ENCODE results near the gene RAB36. TPM values are rescaled to one million over a fixed set of nuclear protein-coding genes. Genes with fewer than 3 reads are reported as not detected.

Gene RAB36
- 0.51 and 0.77 TPM in 2 replicates for total RNA-seq

GRCh38 chr22:23144932-23145877, at the start of gene RAB36:
Gene RAB36, plus strand, starts transcription at chr22:23145477. Its CDS starts 1,140 bp downstream, at chr22:23146617.
- peak; percentile 95 to 98 for DNase-seq (ENCODE audit: low read depth in 2 of 2)

GRCh38 chr22:23095733-23096342, 49.4 kb upstream of the RAB36 start:
- no peak for DNase-seq (ENCODE audit: low read depth in 2 of 2)

GRCh38 chr22:23097412-23098229, 47.7 kb upstream of the RAB36 start:
- no peak for DNase-seq (ENCODE audit: low read depth in 2 of 2)

GRCh38 chr22:23098230-23098705, 47.0 kb upstream of the RAB36 start:
- peak in 1 of 2 donors; percentile 37 for DNase-seq (ENCODE audit: low read depth in 2 of 2)

- peak in 1 of 2 donors; percentile 15 for DNase-seq (ENCODE audit: low read depth in 2 of 2)
Measured at GRCh38 chr22:23098718-23099530, 46.4 kb upstream of the RAB36 start.

- no peak for DNase-seq (ENCODE audit: low read depth in 2 of 2)
Measured at GRCh38 chr22:23099531-23099804, 45.8 kb upstream of the RAB36 start.

GRCh38 chr22:23100124-23100801, 45.0 kb upstream of the RAB36 start:
- no peak for DNase-seq (ENCODE audit: low read depth in 2 of 2)

GRCh38 chr22:23101524-23101923, 43.8 kb upstream of the RAB36 start:
- DNase-seq (ENCODE audit: low read depth in 2 of 2), result no peak

- no peak for DNase-seq (ENCODE audit: low read depth in 2 of 2)
Measured at GRCh38 chr22:23102002-23102655, 43.1 kb upstream of the RAB36 start.

- DNase-seq (ENCODE audit: low read depth in 2 of 2), result no peak
Measured at GRCh38 chr22:23102776-23103175, 42.5 kb upstream of the RAB36 start.

- DNase-seq (ENCODE audit: low read depth in 2 of 2), result no peak
Measured at GRCh38 chr22:23103199-23103954, 41.9 kb upstream of the RAB36 start.

GRCh38 chr22:23104187-23104971, 40.9 kb upstream of the RAB36 start:
- no peak for DNase-seq (ENCODE audit: low read depth in 2 of 2)

GRCh38 chr22:23105304-23105703, 40.0 kb upstream of the RAB36 start:
- no peak for DNase-seq (ENCODE audit: low read depth in 2 of 2)

GRCh38 chr22:23105919-23106318, 39.4 kb upstream of the RAB36 start:
- DNase-seq (ENCODE audit: low read depth in 2 of 2), result no peak

GRCh38 chr22:23106344-23106743, 38.9 kb upstream of the RAB36 start:
- DNase-seq (ENCODE audit: low read depth in 2 of 2), result no peak

GRCh38 chr22:23106906-23107367, 38.3 kb upstream of the RAB36 start:
- DNase-seq (ENCODE audit: low read depth in 2 of 2), result no peak

- DNase-seq (ENCODE audit: low read depth in 2 of 2), result no peak
Measured at GRCh38 chr22:23107487-23108248, 37.6 kb upstream of the RAB36 start.

Measured in dermis microvascular lymphatic vessel endothelial cell (primary cell).